HepG2 (cell line): ENCODE data around the gene PRPSAP2. TPM values are rescaled to one million over a fixed set of nuclear protein-coding genes. Genes with fewer than 3 reads are reported as not detected.

Experiments
- ARID4A ChIP-seq: sonication (generic); formaldehyde crosslinking; IDR thresholded peaks from 2 replicates; pipeline ENCODE4 v1.5.0; 2020; ENCODE audit warnings: mild to moderate bottlenecking, missing genetic modification reagents, borderline replicate concordance
- BHLHE40 ChIP-seq: IDR thresholded peaks from 2 replicates; pipeline ENCODE4 v1.6.1; 2011; ENCODE audit warnings: low read length, improper control_type of control experiment
- CEBPB ChIP-seq: IDR thresholded peaks from 2 replicates; pipeline ENCODE4 v1.6.1; 2011; ENCODE audit warnings: low read depth, low read length, improper control_type of control experiment, borderline replicate concordance
- HOXA5 ChIP-seq: sonication (generic); formaldehyde crosslinking; IDR thresholded peaks from 2 replicates; pipeline ENCODE4 v1.4.0; 2020; ENCODE audit warnings: missing genetic modification reagents
- MAZ ChIP-seq, 2 experiments: sonication (generic) in 1 of 2; formaldehyde crosslinking in 1 of 2; IDR thresholded peaks; 2 replicates each; pipeline versions ENCODE4 v1.5.0 to v1.6.1; 2012 to 2020; ENCODE audit warnings: low read depth in 2 of 2, mild to moderate bottlenecking in 2 of 2, borderline replicate concordance in 1 of 2, improper control_type of control experiment in 1 of 2, low read length in 1 of 2, missing genetic modification reagents in 1 of 2, moderate library complexity in 1 of 2
- ZFP91 ChIP-seq: sonication (generic); formaldehyde crosslinking; IDR thresholded peaks from 2 replicates; pipeline ENCODE4 v1.9.0; 2022; ENCODE audit warnings: missing genetic modification reagents, mild to moderate bottlenecking, borderline replicate concordance
- ZMYM3 ChIP-seq: sonication (generic); formaldehyde crosslinking; IDR thresholded peaks from 2 replicates; pipeline ENCODE4 v1.5.1; 2020; ENCODE audit warnings: mild to moderate bottlenecking, missing genetic modification reagents
- ZNF180 ChIP-seq: sonication (generic); formaldehyde crosslinking; IDR thresholded peaks from 2 replicates; pipeline ENCODE4 v1.4.0; 2020; ENCODE audit warnings: low read depth, missing genetic modification reagents, borderline replicate concordance
- ZNF292 ChIP-seq: sonication (generic); formaldehyde crosslinking; IDR thresholded peaks from 2 replicates; pipeline ENCODE4 v1.8.1; 2022; ENCODE audit warnings: mild to moderate bottlenecking, low read depth, missing genetic modification reagents, borderline replicate concordance
- ZNF451 ChIP-seq: sonication (generic); formaldehyde crosslinking; IDR thresholded peaks from 2 replicates; pipeline ENCODE4 v1.5.0; 2020; ENCODE audit warnings: mild to moderate bottlenecking, missing genetic modification reagents
- ZNF547 ChIP-seq: sonication (generic); formaldehyde crosslinking; IDR thresholded peaks from 2 replicates; pipeline ENCODE4 v1.5.1; 2020; ENCODE audit warnings: mild to moderate bottlenecking, missing genetic modification reagents
- ZNF883 ChIP-seq: sonication (generic); formaldehyde crosslinking; IDR thresholded peaks from 2 replicates; pipeline ENCODE4 v1.5.1; 2020; ENCODE audit warnings: mild to moderate bottlenecking, missing genetic modification reagents; ENCODE audit errors: not compliant biosample characterization
- polyA plus RNA-seq, 8 experiments: library from polyadenylated mRNA; depleted of rRNA in 3 of 8; stranded (reverse) in 7 of 8; unstranded in 1 of 8; fragments of >200 nt; fragmentation: Illumina TruSeq in 4 of 8; extraction: Trizol in 4 of 8; gene quantifications; 2 replicates each; pipeline versions ENCODE4 v1.2.1 to v1.2.3, GENCODE V29; 2011 to 2016; ENCODE audit warnings: low read depth in 4 of 8, missing spikeins in 1 of 8, mixed read lengths in 1 of 8; ENCODE audit not compliant: insufficient read depth in 1 of 8
- total RNA-seq, 5 experiments: library from RNA; depleted of rRNA; stranded (reverse); fragments of >200 nt; fragmentation: Illumina TruSeq; extraction: Trizol; gene quantifications; 2 replicates each; pipeline ENCODE4 v1.2.3, GENCODE V29; 2016; ENCODE audit warnings: low read depth in 1 of 5
- TF ChIP-seq, protein P1 (sequence below): sonication (generic); formaldehyde crosslinking; IDR thresholded peaks from 2 replicates; pipeline ENCODE4 v1.5.0; 2020; ENCODE audit warnings: mild to moderate bottlenecking, missing genetic modification reagents

The PRPSAP2 gene
- total and polyA plus RNA-seq, 2 of the 13 experiments (the other 11 are each of a cell fraction or from before 2014, with no cell fraction given): 34.0 to 58.9 TPM

GRCh38 chr17:18950944-18951905, 93.3 kb downstream of the PRPSAP2 start (continued):
- TF ChIP-seq MAZ (IDR thresholded peaks at IDR 0.05; ENCODE audit: borderline replicate concordance, low read depth, low read length): no peak
- no peak for TF ChIP-seq MAZ (CRISPR knock-in tag; IDR thresholded peaks at IDR 0.05; ENCODE audit: low read depth)
- TF ChIP-seq HOXA5: no peak
- TF ChIP-seq ARID4A (CRISPR knock-in tag): 0 out of 2 replicates have a peak, but pooled peaks have one; percentile 22
- TF ChIP-seq ZNF451 (CRISPR knock-in tag): peak; percentile 56; the same call in 1 of the 2 replicates
- 0 out of 2 replicates have a peak, but pooled peaks have one; percentile 36 for TF ChIP-seq ZFP91 (CRISPR knock-in tag)
- 0 out of 2 replicates have a peak, but pooled peaks have one; percentile 14 for TF ChIP-seq ZNF292 (CRISPR knock-in tag)
- TF ChIP-seq ZMYM3 (CRISPR knock-in tag): peak; percentile 26; the same call in 1 of the 2 replicates
- peak; percentile 47; the same call in 1 of the 2 replicates for TF ChIP-seq BHLHE40
- peak; percentile 17; the same call in 1 of the 2 replicates for TF ChIP-seq CEBPB
- TF ChIP-seq ZNF180 (CRISPR knock-in tag): no peak
- TF ChIP-seq ZNF547: 0 out of 2 replicates have a peak, but pooled peaks have one; percentile 21
- peak; percentile 30 for TF ChIP-seq ZNF883 (CRISPR knock-in tag)
- TF ChIP-seq, protein P1, sequence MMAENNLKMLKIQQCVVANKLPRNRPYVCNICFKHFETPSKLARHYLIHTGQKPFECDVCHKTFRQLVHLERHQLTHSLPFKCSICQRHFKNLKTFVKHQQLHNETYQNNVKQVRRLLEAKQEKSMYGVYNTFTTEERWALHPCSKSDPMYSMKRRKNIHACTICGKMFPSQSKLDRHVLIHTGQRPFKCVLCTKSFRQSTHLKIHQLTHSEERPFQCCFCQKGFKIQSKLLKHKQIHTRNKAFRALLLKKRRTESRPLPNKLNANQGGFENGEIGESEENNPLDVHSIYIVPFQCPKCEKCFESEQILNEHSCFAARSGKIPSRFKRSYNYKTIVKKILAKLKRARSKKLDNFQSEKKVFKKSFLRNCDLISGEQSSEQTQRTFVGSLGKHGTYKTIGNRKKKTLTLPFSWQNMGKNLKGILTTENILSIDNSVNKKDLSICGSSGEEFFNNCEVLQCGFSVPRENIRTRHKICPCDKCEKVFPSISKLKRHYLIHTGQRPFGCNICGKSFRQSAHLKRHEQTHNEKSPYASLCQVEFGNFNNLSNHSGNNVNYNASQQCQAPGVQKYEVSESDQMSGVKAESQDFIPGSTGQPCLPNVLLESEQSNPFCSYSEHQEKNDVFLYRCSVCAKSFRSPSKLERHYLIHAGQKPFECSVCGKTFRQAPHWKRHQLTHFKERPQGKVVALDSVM (CRISPR knock-in tag): peak; percentile 84
